ENCODE results near the gene DNMT3A.

GRCh38 chr2:25273985-25274535 lies 67.7 kb downstream of the DNMT3A start:
- TF ChIP-seq, protein P1, sequence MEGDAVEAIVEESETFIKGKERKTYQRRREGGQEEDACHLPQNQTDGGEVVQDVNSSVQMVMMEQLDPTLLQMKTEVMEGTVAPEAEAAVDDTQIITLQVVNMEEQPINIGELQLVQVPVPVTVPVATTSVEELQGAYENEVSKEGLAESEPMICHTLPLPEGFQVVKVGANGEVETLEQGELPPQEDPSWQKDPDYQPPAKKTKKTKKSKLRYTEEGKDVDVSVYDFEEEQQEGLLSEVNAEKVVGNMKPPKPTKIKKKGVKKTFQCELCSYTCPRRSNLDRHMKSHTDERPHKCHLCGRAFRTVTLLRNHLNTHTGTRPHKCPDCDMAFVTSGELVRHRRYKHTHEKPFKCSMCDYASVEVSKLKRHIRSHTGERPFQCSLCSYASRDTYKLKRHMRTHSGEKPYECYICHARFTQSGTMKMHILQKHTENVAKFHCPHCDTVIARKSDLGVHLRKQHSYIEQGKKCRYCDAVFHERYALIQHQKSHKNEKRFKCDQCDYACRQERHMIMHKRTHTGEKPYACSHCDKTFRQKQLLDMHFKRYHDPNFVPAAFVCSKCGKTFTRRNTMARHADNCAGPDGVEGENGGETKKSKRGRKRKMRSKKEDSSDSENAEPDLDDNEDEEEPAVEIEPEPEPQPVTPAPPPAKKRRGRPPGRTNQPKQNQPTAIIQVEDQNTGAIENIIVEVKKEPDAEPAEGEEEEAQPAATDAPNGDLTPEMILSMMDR (conservative IDR thresholded peaks at IDR 0.05), result no peak
- no peak for TF ChIP-seq ZFX (IDR thresholded peaks at IDR 0.05)

All from C4-2B (cell line).